Activated T-helper 17 cell treated with anti-CD3 and anti-CD28 coated beads, Interleukin-2, amount 50 U/mL, for 72 hours (primary cell): ENCODE results near the gene CLDN15. TPM values are rescaled to one million over a fixed set of nuclear protein-coding genes. Genes with fewer than 3 reads are reported as not detected.
A peak's percentile ranks its signal among the peaks of the same experiment; 100 is the strongest.
"Not testable (repeated sequence)": the region's sequence is repeated elsewhere in the genome, so short reads cannot be mapped to it uniquely, and the experiment has no call there.

ENCODE experiments used
- ATAC-seq: fragments of 150-1000 bp; cut with Tn5 transposase; replicated peaks from 2 replicates; pipeline ENCODE4 v1.10.0; 2021; ENCODE audit warnings: mild to moderate bottlenecking, moderate library complexity
- H3K27ac Mint-ChIP-seq: one replicate; pipeline ENCODE4 v1.8.0; 2022; ENCODE audit warnings: mixed read lengths
- H3K27me3 Mint-ChIP-seq: one replicate; pipeline ENCODE4 v1.8.0; 2022; ENCODE audit warnings: mixed read lengths
- H3K36me3 Mint-ChIP-seq: one replicate; pipeline ENCODE4 v1.8.0; 2022; ENCODE audit warnings: low read depth, mild to moderate bottlenecking, mixed read lengths
- H3K4me1 Mint-ChIP-seq: one replicate; pipeline ENCODE4 v1.8.0; 2022; ENCODE audit warnings: mixed read lengths
- H3K4me3 Mint-ChIP-seq: one replicate; pipeline ENCODE4 v1.8.0; 2022; ENCODE audit warnings: mild to moderate bottlenecking, mixed read lengths
- H3K9me3 Mint-ChIP-seq: one replicate; pipeline ENCODE4 v1.8.0; 2022; ENCODE audit warnings: mixed read lengths
- total RNA-seq, 2 donors: library from RNA; stranded (reverse); gene quantifications; one replicate each; pipeline ENCODE4 v1.2.3, GENCODE V29; 2022

Gene CLDN15
- 10 to 100 TPM; 20.0 to 23.1 TPM for total RNA-seq

GRCh38 chr7:101237206-101238067 is at the start of gene CLDN15:
TSS of gene CLDN15 (minus strand) at chr7:101237802. CDS start at chr7:101237581, 221 bp downstream.
- Mint-ChIP-seq H3K36me3 (peaks cover 22% of the 10 kb centered on the region), H3K27ac (no peak within 1 kb of the TSS), H3K27me3 (no peaks in the 10 kb centered on the region), H3K4me1 (no peaks in the 10 kb centered on the region), H3K4me3 (no peak within 1 kb of the TSS), H3K9me3 (no peaks in the 10 kb centered on the region)
- no peak for ATAC-seq

GRCh38 chr7:101287032-101287431 is 49.4 kb upstream of the CLDN15 start:
- no peak overlapping the region for H3K27ac Mint-ChIP-seq
- H3K9me3 Mint-ChIP-seq = no peaks in the 10 kb centered on the region
- H3K4me1 Mint-ChIP-seq = no peaks in the 10 kb centered on the region
- no peak overlapping the region for H3K4me3 Mint-ChIP-seq
- ATAC-seq = no peak
- H3K36me3 Mint-ChIP-seq = no peaks in the 10 kb centered on the region
- H3K27me3 Mint-ChIP-seq = peaks cover 22% of the 10 kb centered on the region

GRCh38 chr7:101285880-101286279 is 48.3 kb upstream of the CLDN15 start:
- Mint-ChIP-seq H3K27me3 (peaks cover 19% of the 10 kb centered on the region), H3K27ac (peak overlapping the region; percentile 1)
- not testable (repeated sequence) for ATAC-seq, H3K4me1 Mint-ChIP-seq, H3K9me3 Mint-ChIP-seq, H3K36me3 Mint-ChIP-seq, H3K4me3 Mint-ChIP-seq

- H3K9me3 Mint-ChIP-seq = no peaks in the 10 kb centered on the region
- H3K4me3 Mint-ChIP-seq = no peak overlapping the region
- ATAC-seq = no peak
- H3K27ac Mint-ChIP-seq = no peak overlapping the region
- H3K4me1 Mint-ChIP-seq = no peaks in the 10 kb centered on the region
- H3K27me3 Mint-ChIP-seq = peaks cover 14% of the 10 kb centered on the region
- no peaks in the 10 kb centered on the region for H3K36me3 Mint-ChIP-seq
These were observed 47.6 kb upstream of the CLDN15 start for GRCh38 chr7:101285171-101285570.

DNA sequence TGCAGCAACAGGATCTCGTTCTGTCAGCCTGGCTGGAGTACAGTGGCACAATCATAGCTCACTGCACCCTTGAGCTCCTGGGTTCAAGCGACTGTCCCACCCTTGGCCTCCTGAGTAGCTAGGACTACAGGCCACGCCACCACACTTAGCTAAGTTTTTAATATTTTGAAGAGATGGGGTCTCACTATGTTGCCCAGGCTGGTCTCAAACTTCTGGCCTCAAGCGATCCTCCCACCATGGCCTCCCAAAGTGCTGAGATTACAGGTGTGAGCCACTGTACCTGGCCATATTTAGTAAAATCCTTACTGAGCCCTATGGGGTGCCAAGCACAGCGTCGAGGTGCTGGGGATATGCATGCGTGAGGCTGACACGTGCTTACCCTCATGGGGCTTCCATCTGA is 43.3 kb upstream of the CLDN15 start:
- H3K4me1 Mint-ChIP-seq, H3K9me3 Mint-ChIP-seq, H3K36me3 Mint-ChIP-seq, H3K4me3 Mint-ChIP-seq, ATAC-seq, H3K27ac Mint-ChIP-seq, H3K27me3 Mint-ChIP-seq: not testable (repeated sequence)

DNA sequence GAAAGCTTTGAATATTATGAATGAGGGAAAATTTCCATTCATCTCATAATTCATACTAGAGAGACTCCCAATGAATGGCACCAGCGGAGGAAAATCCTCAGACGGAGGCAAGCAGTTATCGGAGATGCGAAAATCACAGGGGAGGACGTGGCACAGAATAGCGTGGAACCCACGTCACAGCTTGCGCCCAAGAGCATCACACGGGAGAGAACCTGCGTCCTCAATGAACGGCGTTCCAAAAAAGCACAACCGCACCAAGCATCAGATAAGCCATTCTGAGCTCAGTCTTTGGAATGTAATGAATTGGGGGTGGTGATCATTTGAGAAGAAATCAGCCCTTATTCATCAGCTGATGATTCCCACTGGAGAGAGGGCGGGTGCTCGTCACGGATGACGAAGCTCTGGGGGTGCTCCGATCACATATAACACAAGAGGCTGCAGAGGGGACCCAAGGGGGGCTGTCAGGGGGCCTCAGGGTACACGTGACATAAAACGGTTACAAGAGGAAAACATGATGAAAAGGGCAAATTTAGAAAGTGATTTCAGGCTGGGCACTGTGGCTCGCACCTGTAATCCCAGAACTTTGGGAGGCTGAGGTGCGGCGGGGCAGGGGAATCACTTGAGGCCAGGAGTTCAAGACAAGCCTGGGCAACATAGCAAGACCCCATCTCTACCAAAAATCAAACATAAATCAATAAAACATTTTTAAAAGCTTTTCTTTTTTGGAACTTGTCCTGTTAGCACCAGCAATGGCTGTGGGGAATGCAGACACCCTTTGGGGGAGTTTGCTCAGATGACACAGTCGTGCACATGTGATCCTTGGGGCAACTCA is 41.1 kb upstream of the CLDN15 start:
- no peak overlapping the region for H3K27ac Mint-ChIP-seq
- H3K36me3 Mint-ChIP-seq = no peaks in the 10 kb centered on the region
- H3K27me3 Mint-ChIP-seq = peaks cover 10% of the 10 kb centered on the region
- no peaks in the 10 kb centered on the region for H3K9me3 Mint-ChIP-seq
- no peak for ATAC-seq
- H3K4me3 Mint-ChIP-seq = no peak overlapping the region
- H3K4me1 Mint-ChIP-seq = no peaks in the 10 kb centered on the region

- H3K9me3 Mint-ChIP-seq = no peaks in the 10 kb centered on the region
- H3K27ac Mint-ChIP-seq = no peak overlapping the region
- no peaks in the 10 kb centered on the region for H3K4me1 Mint-ChIP-seq
- no peak for ATAC-seq
- H3K36me3 Mint-ChIP-seq = no peaks in the 10 kb centered on the region
- peaks cover 15% of the 10 kb centered on the region for H3K27me3 Mint-ChIP-seq
- H3K4me3 Mint-ChIP-seq = no peak overlapping the region
These were observed 39.6 kb upstream of the CLDN15 start for GRCh38 chr7:101277155-101277554.

DNA sequence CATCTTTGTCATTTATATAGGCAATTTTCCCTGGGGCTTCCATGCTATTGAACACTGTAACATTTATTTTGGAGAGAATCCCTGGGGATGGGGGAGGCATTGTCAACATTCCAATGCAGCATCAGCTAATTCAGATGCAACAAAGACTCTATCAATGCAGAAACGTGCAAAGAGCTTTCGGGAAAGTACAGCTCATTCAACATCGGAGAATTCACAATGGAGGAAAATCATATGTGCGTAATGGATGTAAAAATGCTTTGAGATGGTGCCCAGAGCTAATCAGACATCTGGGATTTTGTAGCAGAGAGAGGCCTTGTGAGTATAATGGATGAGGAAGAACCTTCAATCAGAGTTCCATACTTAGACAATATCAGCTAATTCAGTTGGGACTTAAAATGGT is 35.6 kb upstream of the CLDN15 start:
- Mint-ChIP-seq H3K4me1 (no peaks in the 10 kb centered on the region), H3K27ac (no peak overlapping the region), H3K36me3 (no peaks in the 10 kb centered on the region), H3K9me3 (no peaks in the 10 kb centered on the region), H3K4me3 (no peak overlapping the region), H3K27me3 (peaks cover 21% of the 10 kb centered on the region)
- no peak for ATAC-seq

DNA sequence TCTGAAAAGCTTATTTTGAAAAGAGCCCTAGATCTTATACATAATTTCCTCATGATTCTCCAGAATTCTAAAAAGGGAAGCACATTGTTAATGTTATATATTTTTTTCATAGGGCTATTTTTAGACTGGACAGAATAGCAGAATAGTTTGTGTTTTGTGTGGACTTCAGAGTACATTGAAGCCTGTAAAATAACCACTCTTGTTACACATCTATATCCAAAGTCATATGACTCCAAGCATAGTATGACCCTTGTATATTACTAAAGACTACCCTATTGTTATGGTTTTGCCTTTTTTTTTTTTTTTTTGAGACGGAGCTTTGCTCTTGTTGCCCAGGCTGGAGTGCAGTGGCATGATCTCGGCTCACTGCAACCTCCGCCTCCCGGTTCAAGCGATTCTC is 33.4 kb upstream of the CLDN15 start:
- no peak overlapping the region for H3K4me3 Mint-ChIP-seq
- H3K27ac Mint-ChIP-seq = no peak overlapping the region
- H3K4me1 Mint-ChIP-seq = no peaks in the 10 kb centered on the region
- H3K36me3 Mint-ChIP-seq = no peaks in the 10 kb centered on the region
- no peak for ATAC-seq
- H3K9me3 Mint-ChIP-seq = no peaks in the 10 kb centered on the region
- H3K27me3 Mint-ChIP-seq = peaks cover 15% of the 10 kb centered on the region

DNA sequence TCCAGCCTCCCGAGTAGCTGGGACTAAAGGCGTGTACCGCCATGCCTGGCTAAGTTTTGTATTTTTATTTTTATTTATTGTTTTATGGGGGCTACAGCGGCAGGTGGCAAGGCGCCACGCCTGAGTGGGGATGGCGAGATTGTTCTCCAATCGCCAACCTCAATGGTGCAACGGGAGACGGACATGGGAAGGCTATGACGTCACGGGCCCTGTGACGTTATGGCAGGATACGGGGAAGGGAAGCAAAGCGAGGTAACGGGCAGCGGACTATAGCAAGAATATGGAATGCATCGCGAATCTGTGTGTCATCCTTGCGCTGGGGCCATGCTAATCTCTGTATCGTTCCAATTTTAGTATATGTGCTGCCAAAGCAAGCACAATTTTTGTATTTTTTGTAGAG is 32.1 kb upstream of the CLDN15 start:
- ATAC-seq = no peak

DNA sequence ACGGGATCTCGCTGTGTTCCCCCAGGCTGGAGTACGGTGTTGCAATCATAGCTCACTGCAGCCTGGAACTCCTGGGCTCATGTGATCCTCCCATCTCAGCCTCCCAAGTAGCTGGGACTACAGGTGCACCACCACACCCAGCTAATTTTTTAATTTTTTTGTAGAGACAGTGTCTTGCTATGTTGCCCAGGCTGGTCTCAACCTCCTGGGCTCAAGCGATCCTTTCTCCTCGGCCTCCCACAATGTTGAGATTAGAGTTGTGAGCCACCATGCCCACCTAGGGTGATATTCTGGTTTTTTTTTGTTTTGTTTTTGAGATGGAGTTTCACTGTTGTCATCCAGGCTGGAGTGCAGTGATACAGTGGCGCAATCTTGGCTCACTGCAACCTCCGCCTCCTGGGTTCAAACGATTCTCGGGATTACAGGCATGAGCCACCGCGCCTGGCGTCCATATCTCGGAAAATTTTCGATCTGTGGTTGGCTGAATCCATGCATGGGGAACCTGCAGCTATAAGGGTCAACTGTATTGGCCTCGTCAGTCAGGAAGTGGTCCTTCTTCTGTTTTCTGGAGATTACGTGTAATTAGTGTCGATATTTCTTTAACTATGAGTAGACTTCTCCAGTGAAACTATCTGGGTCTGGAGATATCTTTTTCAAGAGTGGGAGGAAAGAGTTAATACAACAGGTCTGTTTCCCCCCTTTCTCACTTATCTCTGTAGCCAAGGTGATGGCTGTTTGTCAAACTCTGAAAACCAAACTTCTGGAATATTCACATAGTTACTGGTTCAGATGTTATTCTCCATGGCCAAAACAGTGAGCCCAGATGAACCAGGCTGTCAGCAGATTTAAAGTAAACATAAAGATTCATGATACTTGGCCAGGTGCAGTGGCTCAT is 28.3 kb upstream of the CLDN15 start:
- H3K27me3 Mint-ChIP-seq = peaks cover 5% of the 10 kb centered on the region
- ATAC-seq = no peak
- H3K27ac Mint-ChIP-seq = no peak overlapping the region

More for the DNA sequence above, 32.1 kb upstream of the CLDN15 start:
- Mint-ChIP-seq H3K27me3 (peaks cover 11% of the 10 kb centered on the region), H3K9me3 (no peaks in the 10 kb centered on the region), H3K27ac (no peak overlapping the region), H3K4me1 (no peaks in the 10 kb centered on the region), H3K36me3 (no peaks in the 10 kb centered on the region), H3K4me3 (no peak overlapping the region)

GRCh38 chr7:101264102-101264706 is 26.6 kb upstream of the CLDN15 start:
- H3K27me3 Mint-ChIP-seq, H3K4me1 Mint-ChIP-seq, H3K9me3 Mint-ChIP-seq, H3K4me3 Mint-ChIP-seq, ATAC-seq, H3K27ac Mint-ChIP-seq, H3K36me3 Mint-ChIP-seq: not testable (repeated sequence)

More for the DNA sequence above, 28.3 kb upstream of the CLDN15 start:
- Mint-ChIP-seq H3K4me1 (no peaks in the 10 kb centered on the region), H3K4me3 (no peak overlapping the region), H3K36me3 (no peaks in the 10 kb centered on the region), H3K9me3 (no peaks in the 10 kb centered on the region)

- H3K27ac Mint-ChIP-seq = no peak overlapping the region
- no peak overlapping the region for H3K4me3 Mint-ChIP-seq
- H3K36me3 Mint-ChIP-seq = no peaks in the 10 kb centered on the region
- H3K9me3 Mint-ChIP-seq = no peaks in the 10 kb centered on the region
- no peak for ATAC-seq
- H3K4me1 Mint-ChIP-seq = no peaks in the 10 kb centered on the region
- H3K27me3 Mint-ChIP-seq = no peaks in the 10 kb centered on the region
These were observed 20.7 kb upstream of the CLDN15 start for GRCh38 chr7:101258243-101258731.

- Mint-ChIP-seq H3K4me3 (no peak overlapping the region), H3K9me3 (no peaks in the 10 kb centered on the region), H3K27ac (no peak overlapping the region), H3K4me1 (peaks cover 7% of the 10 kb centered on the region), H3K36me3 (peaks cover 14% of the 10 kb centered on the region), H3K27me3 (no peaks in the 10 kb centered on the region)
- ATAC-seq = no peak
These were observed 18.2 kb upstream of the CLDN15 start for GRCh38 chr7:101255796-101256195.
